ENCODE data around the gene ADAM19.

GRCh38 chr5:157549954-157550549, 25.5 kb downstream of the ADAM19 start:
- TF ChIP-seq CTCF (IDR thresholded peaks at IDR 0.05) (no peak), POLR2A (IDR thresholded peaks at IDR 0.05) (no peak), POLR2AphosphoS5 (IDR thresholded peaks at IDR 0.05) (no peak), EP300 (IDR thresholded peaks at IDR 0.05; ENCODE audit: low read depth) (no peak)
